Activated CD8-positive, alpha-beta T cell treated with anti-CD3 and anti-CD28 coated beads for 36 hours (primary cell): ENCODE data around the gene BLVRA. TPM values are rescaled to one million over a fixed set of nuclear protein-coding genes. Genes with fewer than 3 reads are reported as not detected.

Experiments
- ATAC-seq: fragments of 200-7000 bp; cut with Tn5 transposase; one replicate; pipeline ENCODE4 v1.10.0; 2021; ENCODE audit warnings: mild to moderate bottlenecking, moderate library complexity
- CTCF ChIA-PET: fragments of 350-600 bp; sonication (Branson Sonifier 250); formaldehyde crosslinking; loops from one replicate; lab custom pipeline; 2021; ENCODE audit warnings: antibody characterized with exemption; lab: Charles Lee
- POLR2A ChIA-PET: fragments of 350-600 bp; sonication (Branson Sonifier 250); formaldehyde crosslinking; loops from one replicate; lab custom pipeline; 2021; ENCODE audit warnings: antibody characterized with exemption; lab: Charles Lee
- DNase-seq: peaks from one replicate; pipeline ENCODE4 v3.0.0-alpha.2; 2020
- H3K27ac Mint-ChIP-seq: one replicate; pipeline ENCODE4 v1.8.0; 2021; ENCODE audit warnings: mild to moderate bottlenecking, mixed read lengths
- H3K27me3 Mint-ChIP-seq: one replicate; pipeline ENCODE4 v1.8.0; 2021; ENCODE audit warnings: mixed read lengths
- H3K36me3 Mint-ChIP-seq: one replicate; pipeline ENCODE4 v1.8.0; 2021; ENCODE audit warnings: low read depth, mixed read lengths
- H3K4me1 Mint-ChIP-seq: one replicate; pipeline ENCODE4 v1.8.0; 2021; ENCODE audit warnings: low read depth, mixed read lengths
- H3K4me3 Mint-ChIP-seq: one replicate; pipeline ENCODE4 v1.8.0; 2021; ENCODE audit warnings: mild to moderate bottlenecking, moderate library complexity, mixed read lengths
- H3K9me3 Mint-ChIP-seq: one replicate; pipeline ENCODE4 v1.8.0; 2021; ENCODE audit warnings: mixed read lengths
- intact Hi-C: fragments of 100-400 bp; cut with micrococcal nuclease; formaldehyde crosslinking; loops from one replicate; pipeline ENCODE4 v1.10.0; 2022
- total RNA-seq, 2 experiments: library from RNA; stranded (reverse); gene quantifications; one replicate each; pipeline ENCODE4 v1.2.3, GENCODE V29; 2021
- TF ChIP-seq, protein P1 (sequence below): fragments of 200-600 bp; IDR thresholded peaks from one replicate; pipeline ENCODE4 v1.8.0; 2022; ENCODE audit warnings: antibody characterized with exemption, mild to moderate bottlenecking

BLVRA gene
- total RNA-seq, 2 experiments from 2014 or later, result 30.9 to 34.2 TPM

- ATAC-seq (peak; percentile 68), DNase-seq (peak; percentile 59)
- ChIA-PET POLR2A (interaction anchor here (1.2 to 2.2 kb wide), 6 partner anchors 23 to 176 kb away, joined by 3 to 10 read pairs (median 4); partner anchors contain the start of genes COA1 and STK17A), CTCF (interaction anchor here (0.7 to 2.6 kb wide), 5 partner anchors 29 to 176 kb away, joined by 3 to 11 read pairs (median 4); partner anchors contain the start of genes COA1 and STK17A)
- H3K9me3 Mint-ChIP-seq, result no peaks in the 10 kb centered on the region
- TF ChIP-seq, protein P1, sequence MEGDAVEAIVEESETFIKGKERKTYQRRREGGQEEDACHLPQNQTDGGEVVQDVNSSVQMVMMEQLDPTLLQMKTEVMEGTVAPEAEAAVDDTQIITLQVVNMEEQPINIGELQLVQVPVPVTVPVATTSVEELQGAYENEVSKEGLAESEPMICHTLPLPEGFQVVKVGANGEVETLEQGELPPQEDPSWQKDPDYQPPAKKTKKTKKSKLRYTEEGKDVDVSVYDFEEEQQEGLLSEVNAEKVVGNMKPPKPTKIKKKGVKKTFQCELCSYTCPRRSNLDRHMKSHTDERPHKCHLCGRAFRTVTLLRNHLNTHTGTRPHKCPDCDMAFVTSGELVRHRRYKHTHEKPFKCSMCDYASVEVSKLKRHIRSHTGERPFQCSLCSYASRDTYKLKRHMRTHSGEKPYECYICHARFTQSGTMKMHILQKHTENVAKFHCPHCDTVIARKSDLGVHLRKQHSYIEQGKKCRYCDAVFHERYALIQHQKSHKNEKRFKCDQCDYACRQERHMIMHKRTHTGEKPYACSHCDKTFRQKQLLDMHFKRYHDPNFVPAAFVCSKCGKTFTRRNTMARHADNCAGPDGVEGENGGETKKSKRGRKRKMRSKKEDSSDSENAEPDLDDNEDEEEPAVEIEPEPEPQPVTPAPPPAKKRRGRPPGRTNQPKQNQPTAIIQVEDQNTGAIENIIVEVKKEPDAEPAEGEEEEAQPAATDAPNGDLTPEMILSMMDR, result no peak
- H3K27ac Mint-ChIP-seq, result peak overlapping the region; percentile 52
- H3K4me1 Mint-ChIP-seq, result peaks cover 49% of the 10 kb centered on the region
- no peaks in the 10 kb centered on the region for H3K36me3 Mint-ChIP-seq
- intact Hi-C loops, result no loop called here
- H3K4me3 Mint-ChIP-seq, result peak overlapping the region; percentile 80
- peaks cover 10% of the 10 kb centered on the region for H3K27me3 Mint-ChIP-seq
These were observed 573 bp downstream of the BLVRA start for GRCh38 chr7:43758822-43759683.

DNA sequence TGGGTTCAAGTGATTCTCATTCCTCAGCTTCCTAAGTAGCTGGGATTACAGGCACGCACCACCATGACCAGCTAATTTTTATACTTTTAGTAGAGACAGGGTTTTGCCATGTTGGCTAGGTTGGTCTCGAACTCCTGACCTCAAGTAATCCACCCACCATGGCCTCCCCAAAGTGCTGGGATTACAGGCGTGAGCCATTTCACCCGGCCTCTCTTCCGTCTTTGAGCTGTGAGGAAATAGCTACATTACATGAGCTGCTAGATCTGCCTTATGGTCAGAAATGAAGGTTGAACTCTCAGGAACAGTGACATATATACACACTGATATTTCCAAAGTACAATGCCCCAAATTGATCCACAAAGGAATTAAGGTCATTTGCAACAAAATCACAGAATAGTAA is 2.4 kb downstream of the BLVRA start:
- Mint-ChIP-seq H3K9me3 (no peaks in the 10 kb centered on the region), H3K27me3 (peaks cover 10% of the 10 kb centered on the region), H3K36me3 (no peaks in the 10 kb centered on the region), H3K27ac (no peak overlapping the region), H3K4me1 (peaks cover 57% of the 10 kb centered on the region), H3K4me3 (no peak overlapping the region)
- DNase-seq (no peak), ATAC-seq (no peak)
- TF ChIP-seq, protein P1, result no peak
- CTCF ChIA-PET, result interaction anchor here (1.4 kb wide), 1 partner anchor 78 kb away, joined by 4 read pairs; no protein-coding TSS in a partner anchor
- POLR2A ChIA-PET, result interaction anchor here (0.7 to 1.2 kb wide), 3 partner anchors 11 to 143 kb away, joined by 3 to 5 read pairs (median 3); no protein-coding TSS in a partner anchor
- intact Hi-C loops, result no loop called here

GRCh38 chr7:43761382-43761781 is 2.9 kb downstream of the BLVRA start:
- Mint-ChIP-seq H3K27me3 (peaks cover 10% of the 10 kb centered on the region), H3K4me3 (no peak overlapping the region), H3K9me3 (no peaks in the 10 kb centered on the region), H3K36me3 (no peaks in the 10 kb centered on the region), H3K27ac (no peak overlapping the region), H3K4me1 (peaks cover 52% of the 10 kb centered on the region)
- POLR2A ChIA-PET, result interaction anchor here (0.9 to 1.2 kb wide), 2 partner anchors 12 to 31 kb away, joined by 3 to 5 read pairs; no protein-coding TSS in a partner anchor
- ATAC-seq (no peak), DNase-seq (no peak)
- TF ChIP-seq, protein P1, result no peak
- CTCF ChIA-PET, result interaction anchor here (1.4 kb wide), 1 partner anchor 78 kb away, joined by 4 read pairs; no protein-coding TSS in a partner anchor
- intact Hi-C loops, result no loop called here

GRCh38 chr7:43761938-43762692 is 3.6 kb downstream of the BLVRA start:
- peaks cover 45% of the 10 kb centered on the region for H3K4me1 Mint-ChIP-seq
- TF ChIP-seq, protein P1, result no peak
- intact Hi-C loops, result no loop called here
- no peak overlapping the region for H3K4me3 Mint-ChIP-seq
- ATAC-seq, result no peak
- no peaks in the 10 kb centered on the region for H3K36me3 Mint-ChIP-seq
- H3K9me3 Mint-ChIP-seq, result no peaks in the 10 kb centered on the region
- H3K27ac Mint-ChIP-seq, result no peak overlapping the region
- H3K27me3 Mint-ChIP-seq, result peaks cover 6% of the 10 kb centered on the region
- no peak for DNase-seq
- POLR2A ChIA-PET, result no interaction called here
- CTCF ChIA-PET, result interaction anchor here (0.8 to 1.4 kb wide), 4 partner anchors 37 to 179 kb away, joined by 3 to 4 read pairs (median 3); partner anchors contain the start of gene STK17A
